ENCODE results near the gene CFAP46.
"Not testable (repeated sequence)": the region's sequence is repeated elsewhere in the genome, so short reads cannot be mapped to it uniquely, and the experiment has no call there.

The CFAP46 gene

DNA sequence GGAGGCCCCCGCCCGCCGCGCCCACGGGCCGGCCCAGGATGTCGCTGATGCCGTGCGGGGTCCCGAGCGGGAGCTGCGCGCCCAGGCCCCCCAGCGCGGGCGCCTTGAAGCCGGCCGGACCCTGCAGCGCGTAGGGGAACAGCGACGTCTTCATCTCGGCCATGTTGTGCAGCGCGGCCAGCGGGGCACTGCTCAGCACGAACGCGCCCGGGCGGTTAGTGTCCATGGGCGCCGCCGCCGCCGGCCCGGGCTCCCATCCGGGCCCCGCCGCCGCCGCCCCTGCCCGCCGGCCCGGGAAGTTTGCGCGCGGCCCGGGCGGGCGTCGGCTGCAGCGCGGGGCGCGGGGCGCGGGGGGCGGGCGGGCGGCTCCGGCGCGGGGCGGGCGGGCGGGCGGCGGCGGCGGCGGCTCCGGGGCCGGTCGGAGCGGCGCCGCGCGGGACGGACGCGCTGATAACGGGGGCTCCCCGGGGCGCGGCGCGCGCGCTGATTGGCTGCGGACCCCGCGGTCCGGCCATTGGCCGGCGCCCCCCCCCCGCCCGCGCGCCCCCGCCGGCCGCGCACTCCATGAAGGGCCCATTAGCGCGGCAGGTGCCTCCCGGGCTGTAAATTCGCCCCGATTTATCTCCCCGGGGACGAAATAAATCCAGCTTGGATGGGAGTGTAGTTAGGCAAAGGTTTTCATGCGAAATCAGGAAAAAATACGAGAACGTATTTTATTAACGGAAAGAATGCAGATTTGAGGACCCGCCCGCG is 156.5 kb downstream of the CFAP46 start, which contains the start of gene NKX6-2:
TSS of gene NKX6-2 (minus strand) at position 425 of the 753 bp plus-strand sequence. CDS start at position 226, 199 bp downstream.
- DNase-seq, result no peak

DNA sequence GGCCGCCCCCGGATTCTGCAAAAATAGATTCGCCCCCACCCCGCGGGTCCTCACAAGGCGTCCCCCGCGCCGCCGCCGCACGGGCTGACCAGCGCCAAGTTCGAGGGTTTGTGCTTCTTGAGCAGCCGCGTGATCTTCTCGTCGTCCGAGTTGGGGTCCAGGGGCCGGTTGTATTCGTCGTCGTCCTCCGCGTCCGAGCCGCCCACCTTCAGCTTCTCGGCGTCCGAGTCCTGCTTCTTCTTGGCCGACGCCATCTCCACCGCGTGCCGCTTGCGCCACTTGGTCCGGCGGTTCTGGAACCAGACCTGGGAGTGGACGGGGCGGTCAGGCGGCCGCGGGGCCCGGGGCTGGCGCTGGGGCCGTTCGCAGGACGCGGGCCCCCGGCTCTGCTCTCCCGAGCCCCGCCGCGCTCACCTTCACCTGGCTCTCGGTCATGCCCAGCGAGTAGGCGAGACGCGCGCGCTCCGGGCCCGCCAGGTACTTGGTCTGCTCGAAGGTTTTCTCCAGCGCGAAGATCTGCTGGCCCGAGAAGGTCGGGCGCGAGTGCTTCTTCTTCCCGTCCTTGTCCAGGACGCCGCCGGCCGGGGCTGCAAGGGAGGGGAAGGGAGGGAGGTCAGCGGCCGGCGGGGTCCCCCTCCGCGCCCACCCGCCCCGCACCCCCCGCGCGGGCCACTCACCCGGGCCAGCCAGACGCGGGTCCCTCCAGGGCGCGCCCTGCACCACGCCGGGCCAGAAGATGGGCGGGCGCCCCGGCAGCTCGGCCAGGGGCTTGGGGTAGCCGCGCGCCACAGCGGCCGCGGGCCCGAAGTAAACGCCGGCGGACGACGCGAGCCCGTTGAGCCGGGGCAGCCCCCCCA is 157.3 kb downstream of the CFAP46 start:
- DNase-seq, result no peak

- DNase-seq, result no peak
Measured at GRCh38 chr10:132783940-132784865, 158.2 kb downstream of the CFAP46 start.

DNA sequence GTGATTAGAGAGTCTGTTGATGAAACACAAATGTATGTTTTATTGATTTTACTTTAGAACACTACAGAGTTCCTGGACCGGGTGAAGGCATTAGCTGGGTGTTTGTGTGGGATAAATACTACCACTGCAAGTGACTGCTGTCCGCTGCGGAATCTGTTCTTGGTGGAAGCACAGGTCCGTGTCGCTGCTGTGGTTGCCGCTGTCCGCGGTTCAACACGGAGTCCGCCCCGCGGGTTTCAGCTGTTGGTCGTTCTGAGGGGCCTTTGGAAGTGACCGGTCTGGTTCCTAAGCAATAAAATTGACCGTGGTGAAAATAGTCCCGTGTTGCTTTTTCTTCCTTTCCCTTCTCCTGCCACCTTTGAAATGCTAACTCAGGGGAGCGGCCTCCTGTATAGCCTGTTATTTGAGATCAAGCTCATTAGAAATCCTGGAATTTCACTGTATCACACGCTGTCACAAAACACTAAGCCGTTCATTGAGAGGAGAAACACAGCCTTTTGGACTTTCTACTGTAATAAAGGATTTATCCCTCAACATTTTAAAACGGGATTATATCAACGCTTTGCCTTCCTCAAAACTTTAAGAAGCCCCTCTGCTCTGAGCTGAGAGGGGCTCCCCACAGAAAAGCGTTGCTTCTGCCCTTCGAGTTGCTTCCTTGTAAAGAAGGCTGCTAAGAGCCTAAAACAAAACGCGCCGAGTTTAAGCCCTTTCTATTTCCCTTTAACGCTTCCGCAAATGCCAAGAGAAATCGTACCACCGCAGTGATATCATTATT is 159.0 kb downstream of the CFAP46 start:
- DNase-seq, result no peak

GRCh38 chr10:132781556-132781955 is 160.8 kb downstream of the CFAP46 start:
- no peak for DNase-seq

- no peak for DNase-seq
Measured at GRCh38 chr10:132780356-132780755, 162.0 kb downstream of the CFAP46 start.

DNA sequence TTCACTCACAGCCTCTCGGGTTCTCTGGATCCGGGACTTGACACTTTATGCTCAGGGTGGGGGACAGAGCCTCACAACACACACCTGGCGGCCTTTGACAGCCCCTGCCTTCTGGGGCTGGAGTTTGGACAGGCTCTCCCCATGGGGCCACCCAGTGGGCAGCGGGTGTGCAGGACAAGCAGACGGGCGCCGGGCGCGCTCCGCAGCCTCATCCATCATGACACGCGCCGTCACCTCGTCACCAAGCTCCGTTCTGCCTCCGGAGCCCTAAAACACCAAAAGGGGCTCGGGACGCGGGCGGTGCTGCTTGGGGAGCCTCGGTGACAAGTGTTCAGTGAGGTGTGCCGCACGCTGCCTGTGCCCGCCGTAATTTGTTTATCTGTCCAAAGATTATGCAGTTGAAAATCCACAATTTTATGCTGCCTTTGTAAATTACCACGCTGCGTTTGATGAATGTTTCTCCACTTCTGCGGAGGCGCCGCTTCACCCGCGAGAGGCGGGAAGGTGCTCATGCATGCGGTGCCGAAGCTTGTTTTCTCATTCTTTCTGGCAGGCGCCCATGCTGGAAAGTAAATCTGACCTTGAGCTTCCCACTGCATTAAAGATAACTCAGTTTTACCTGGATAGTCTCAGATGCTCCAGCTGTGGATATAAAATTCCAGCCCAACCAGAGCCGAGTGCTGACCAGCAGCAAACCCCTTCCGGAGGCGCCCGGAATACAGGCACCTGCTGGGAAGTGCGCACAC is 162.6 kb downstream of the CFAP46 start:
- no peak for DNase-seq

GRCh38 chr10:132777441-132777840 is 164.9 kb downstream of the CFAP46 start:
- DNase-seq, result no peak

GRCh38 chr10:132776821-132777220 is 165.5 kb downstream of the CFAP46 start:
- DNase-seq, result no peak

DNA sequence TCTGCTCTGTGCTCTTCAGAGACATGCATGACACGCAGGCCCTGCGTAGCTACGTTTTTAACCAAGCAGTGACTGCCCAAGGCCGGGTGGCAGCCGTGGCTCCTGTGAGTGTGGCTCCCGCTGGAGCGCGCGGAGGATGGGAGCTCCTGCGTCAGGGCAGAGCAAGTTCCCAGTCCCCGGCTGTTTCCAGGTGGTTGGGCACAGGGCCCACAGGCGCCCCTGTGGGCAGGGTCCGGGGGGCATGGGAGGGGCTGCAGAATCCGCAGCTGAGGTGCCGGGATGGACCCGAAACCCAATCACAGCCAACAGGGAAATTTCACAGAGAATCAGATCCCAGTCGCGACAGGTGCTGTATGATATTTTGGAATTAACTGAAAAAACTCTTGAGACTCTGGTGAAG is 166.2 kb downstream of the CFAP46 start:
- no peak for DNase-seq

DNA sequence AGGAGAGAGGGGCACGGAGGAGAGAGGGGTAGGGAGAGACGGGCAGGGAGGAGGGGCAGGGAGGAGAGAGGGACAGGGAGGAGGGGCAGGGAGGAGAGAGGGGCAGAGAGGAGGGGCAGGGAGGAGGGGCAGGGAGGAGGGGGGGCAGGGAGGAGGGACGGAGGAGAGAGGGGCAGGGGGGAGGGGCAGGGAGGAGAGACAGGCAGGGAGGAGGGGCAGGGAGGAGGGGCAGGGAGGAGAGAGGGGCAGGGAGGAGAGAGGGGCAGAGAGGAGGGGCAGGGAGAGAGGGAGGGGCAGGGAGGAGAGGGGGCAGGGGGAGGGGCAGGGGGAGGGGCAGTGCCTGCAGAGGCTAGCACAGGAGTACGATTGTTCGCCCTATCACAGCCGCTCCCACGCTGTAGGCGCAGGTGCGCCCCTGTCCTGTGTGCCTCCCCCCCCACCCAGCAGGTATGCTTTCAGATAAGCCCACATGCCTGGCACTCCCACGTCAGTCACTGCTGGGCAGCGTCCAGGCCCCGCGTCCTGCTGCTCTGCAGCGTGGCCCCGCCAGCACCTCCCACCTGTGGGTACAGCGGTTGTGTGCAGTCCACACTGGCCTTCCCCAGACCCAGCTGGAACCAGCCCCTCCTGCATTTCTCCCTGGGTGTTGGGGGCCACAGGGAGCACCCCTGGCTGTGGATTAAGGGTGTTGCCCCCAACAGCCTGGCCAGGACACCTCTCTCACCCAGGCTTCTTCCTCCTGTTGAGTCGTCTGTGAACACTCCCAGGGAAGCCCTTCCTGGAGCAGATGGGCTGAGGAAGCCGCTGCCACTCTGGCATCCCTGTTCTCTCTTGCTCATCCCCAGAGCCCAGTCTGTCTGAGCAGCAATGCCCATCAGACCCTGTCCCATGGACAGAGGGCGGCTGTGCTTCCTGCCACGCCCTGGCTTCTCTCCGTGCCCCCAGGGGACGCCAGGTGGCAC is 167.2 kb downstream of the CFAP46 start:
- no peak for DNase-seq

- DNase-seq, result no peak
Measured at GRCh38 chr10:132774181-132774901, 168.0 kb downstream of the CFAP46 start.

DNA sequence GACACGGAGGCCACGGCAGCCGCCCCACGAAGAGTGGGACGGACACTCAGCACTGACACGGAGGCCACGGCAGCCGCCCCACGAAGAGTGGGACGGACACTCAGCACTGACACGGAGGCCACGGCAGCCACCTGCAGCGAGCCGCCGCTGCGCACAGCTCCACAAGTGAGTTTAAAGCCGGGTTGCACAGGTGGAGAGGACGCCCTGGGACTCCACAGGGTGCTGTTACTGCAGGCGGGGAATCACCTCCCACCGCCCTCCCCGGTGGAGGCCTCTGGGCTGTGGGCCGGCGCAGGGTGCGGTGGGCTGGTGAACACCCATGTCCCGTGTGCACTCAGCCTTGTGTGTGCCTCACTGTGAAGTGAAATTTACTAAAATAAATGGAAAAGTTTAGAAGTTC is 169.6 kb downstream of the CFAP46 start:
- DNase-seq, result not testable (repeated sequence)

GRCh38 chr10:132770061-132771021 is 172.0 kb downstream of the CFAP46 start:
- no peak for DNase-seq

DNA sequence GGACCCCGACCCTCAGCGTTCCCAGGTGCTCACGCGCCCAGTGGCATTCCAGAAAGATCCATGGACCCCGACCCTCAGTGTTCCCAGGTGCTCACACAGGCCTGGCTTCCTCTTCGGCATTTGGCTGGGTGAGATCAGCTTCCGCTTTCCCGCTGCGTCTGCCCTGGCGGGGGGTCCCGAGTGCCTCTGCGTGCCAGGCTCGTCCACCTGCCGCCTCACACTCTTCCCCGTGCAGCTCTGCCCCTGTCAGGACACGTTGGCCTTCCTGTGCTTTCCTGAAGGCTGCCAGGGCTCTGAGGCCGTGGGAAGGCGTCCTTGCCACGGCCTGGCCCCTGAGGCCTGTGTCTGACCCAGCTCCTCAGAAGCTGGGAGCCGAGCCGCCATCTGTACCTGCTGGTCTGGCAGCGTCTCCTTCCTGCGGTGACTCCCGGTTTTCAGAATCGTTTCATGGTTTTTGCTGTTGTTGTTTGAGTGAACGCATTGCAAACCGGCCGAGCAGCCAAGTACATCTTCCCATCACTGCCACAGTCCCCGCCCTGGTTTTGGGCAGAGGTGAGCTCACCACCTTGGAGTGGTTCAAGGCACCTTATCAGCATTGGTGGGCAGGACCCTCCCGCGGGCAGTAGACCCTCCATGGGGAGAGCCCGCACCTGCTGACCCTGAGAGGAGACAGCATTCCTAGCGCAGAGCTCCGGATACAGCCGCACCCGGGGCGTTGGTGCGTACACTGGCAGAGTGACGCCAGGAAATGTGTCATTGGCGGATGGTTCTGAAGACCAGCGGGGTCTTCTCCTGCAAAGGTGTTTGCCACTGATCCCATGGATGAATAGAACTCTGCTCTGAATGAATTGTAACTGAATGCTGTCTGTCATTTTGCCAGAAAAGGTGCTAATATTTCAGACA is 173.8 kb downstream of the CFAP46 start:
- DNase-seq, result no peak

DNA sequence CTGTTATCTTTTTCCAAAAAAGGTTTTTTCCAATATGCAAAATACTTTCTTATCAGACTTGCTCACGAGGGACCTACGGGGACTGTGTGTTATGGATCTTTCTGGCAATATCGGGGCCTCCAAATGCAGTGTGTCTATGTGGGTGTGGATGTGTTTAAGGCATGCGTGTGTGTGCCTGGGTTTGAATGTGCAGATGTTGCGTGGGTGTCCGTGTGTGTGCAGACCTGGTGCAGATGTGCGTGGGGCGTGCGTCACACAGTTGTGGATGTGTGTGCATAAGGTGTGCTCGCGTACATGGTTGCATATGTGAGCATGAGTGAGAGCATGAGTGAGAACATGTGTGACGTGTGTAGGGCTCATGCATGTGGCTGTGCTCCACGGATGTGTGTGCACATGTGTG is 176.1 kb downstream of the CFAP46 start:
- no peak for DNase-seq

DNA sequence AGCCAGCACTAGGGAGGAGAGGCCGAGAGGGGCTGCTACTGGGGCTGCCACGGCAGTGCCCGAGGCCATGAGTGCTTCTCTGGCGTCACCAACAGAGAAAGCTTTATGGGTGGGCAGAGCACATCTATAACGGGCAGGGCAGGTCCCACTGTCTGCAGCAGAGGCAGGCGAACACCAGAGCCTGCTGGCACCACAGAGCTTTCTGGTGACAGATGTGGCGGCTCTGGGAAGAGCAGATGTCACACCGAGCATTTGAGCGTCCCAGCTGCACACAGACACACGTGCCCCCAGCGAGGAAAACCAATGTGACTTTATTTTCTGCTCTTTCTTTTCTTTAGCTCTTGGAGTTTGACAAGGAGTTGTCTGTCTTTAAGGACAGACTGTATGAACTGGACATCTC is 176.9 kb downstream of the CFAP46 start:
- DNase-seq, result no peak

All from activated naive CD4-positive, alpha-beta T cell (primary cell).